Activated CD4-positive, alpha-beta T cell treated with anti-CD3 and anti-CD28 coated beads, Interleukin-2, amount 50 U/mL, for 4 hours (primary cell): ENCODE data around the gene CDHR3.
"Not testable (repeated sequence)": the region's sequence is repeated elsewhere in the genome, so short reads cannot be mapped to it uniquely, and the experiment has no call there.

Experiments used
- DNase-seq, 2 experiments: peaks; one replicate each; pipeline ENCODE4 v3.0.0-alpha.2; 2020

CDHR3 gene

GRCh38 chr7:105962353-105962752, 711 bp upstream of the CDHR3 start:
- no peak for DNase-seq

GRCh38 chr7:105971845-105972244, 8.8 kb downstream of the CDHR3 start:
- no peak for DNase-seq

- no peak for DNase-seq
Observed at GRCh38 chr7:105972276-105972675, 9.2 kb downstream of the CDHR3 start.

GRCh38 chr7:105974471-105974870, 11.4 kb downstream of the CDHR3 start:
- DNase-seq, result no peak

- no peak for DNase-seq
Observed at GRCh38 chr7:105975770-105976417, 12.8 kb downstream of the CDHR3 start.

GRCh38 chr7:105976868-105977267, 13.8 kb downstream of the CDHR3 start:
- DNase-seq, result no peak

GRCh38 chr7:105978035-105978434, 15.0 kb downstream of the CDHR3 start:
- no peak for DNase-seq

- DNase-seq, result no peak
Observed at GRCh38 chr7:105978974-105979373, 15.9 kb downstream of the CDHR3 start.

- DNase-seq, result no peak
Observed at GRCh38 chr7:105979405-105979804, 16.3 kb downstream of the CDHR3 start.

- no peak for DNase-seq
Observed at GRCh38 chr7:105980645-105981396, 17.8 kb downstream of the CDHR3 start.

GRCh38 chr7:105982388-105982787, 19.3 kb downstream of the CDHR3 start:
- DNase-seq, result no peak

- DNase-seq, result not testable (repeated sequence)
Observed at GRCh38 chr7:105984808-105985207, 21.7 kb downstream of the CDHR3 start.

- no peak for DNase-seq
Observed at GRCh38 chr7:105985229-105985628, 22.2 kb downstream of the CDHR3 start.

- DNase-seq, result no peak
Observed at GRCh38 chr7:105985672-105986215, 22.7 kb downstream of the CDHR3 start.

- DNase-seq, result no peak
Observed at GRCh38 chr7:105987046-105987445, 24.0 kb downstream of the CDHR3 start.

GRCh38 chr7:105988276-105988675, 25.2 kb downstream of the CDHR3 start:
- DNase-seq, result no peak

- DNase-seq, result no peak
Observed at GRCh38 chr7:105989191-105989590, 26.1 kb downstream of the CDHR3 start.

- no peak for DNase-seq
Observed at GRCh38 chr7:105989686-105990085, 26.6 kb downstream of the CDHR3 start.

GRCh38 chr7:105990141-105990540, 27.1 kb downstream of the CDHR3 start:
- no peak for DNase-seq

GRCh38 chr7:105990727-105991453, 27.8 kb downstream of the CDHR3 start:
- no peak for DNase-seq

GRCh38 chr7:105992905-105993304, 29.8 kb downstream of the CDHR3 start:
- no peak for DNase-seq

GRCh38 chr7:105996860-105997737, 34.0 kb downstream of the CDHR3 start:
- no peak for DNase-seq

- no peak for DNase-seq
Observed at GRCh38 chr7:105999256-105999655, 36.2 kb downstream of the CDHR3 start.
